Ascending aorta (tissue), 2 donors: ENCODE results near the gene RPL7L1. TPM values are rescaled to one million over a fixed set of nuclear protein-coding genes. Genes with fewer than 3 reads are reported as not detected.

Source experiments
- DNase-seq, 2 donors: peaks; one replicate each; pipeline ENCODE4 v3.0.0-alpha.2; 2019; ENCODE audit warnings: low spot score in 2 of 2
- H3K27ac ChIP-seq, 2 donors: fragments of 200-600 bp; sonication (generic); one replicate each; pipeline ENCODE4 v1.5.1; 2016 to 2017; ENCODE audit warnings: mild to moderate bottlenecking in 1 of 2
- H3K27me3 ChIP-seq: fragments of 200-600 bp; sonication (generic); one replicate; pipeline ENCODE4 v1.5.1; 2017
- H3K36me3 ChIP-seq, 2 donors: fragments of 200-600 bp; sonication (generic); one replicate each; pipeline ENCODE4 v1.5.1; 2016
- H3K4me1 ChIP-seq, 2 donors: fragments of 200-600 bp; sonication (generic); one replicate each; pipeline ENCODE4 v1.5.1; 2016 to 2017; ENCODE audit warnings: mild to moderate bottlenecking in 1 of 2
- H3K4me3 ChIP-seq, 2 donors: fragments of 200-600 bp; sonication (generic); one replicate each; pipeline ENCODE4 v1.5.1; 2016 to 2017; ENCODE audit warnings: mild to moderate bottlenecking in 1 of 2
- H3K9me3 ChIP-seq, 2 donors: fragments of 200-600 bp; sonication (generic); one replicate each; pipeline ENCODE4 v1.5.1; 2016
- intact Hi-C: fragments of 100-400 bp; cut with DNase I; formaldehyde crosslinking; loops from one replicate; pipeline ENCODE4 v1.15.1; 2023
- total RNA-seq: library from RNA; depleted of rRNA; stranded (reverse); fragments of >200 nt; gene quantifications from one replicate; pipeline ENCODE4 v1.1.0, GENCODE V29; 2016
- TF ChIP-seq, protein P1 (sequence below), 3 experiments: fragments of 200-600 bp in 2 of 3; fragments of 450-650 bp in 1 of 3; sonication (generic) in 2 of 3; IDR thresholded peaks; one replicate each; pipeline ENCODE4 v1.5.1; 2016 to 2019; ENCODE audit warnings: antibody characterized with exemption in 3 of 3, mild to moderate bottlenecking in 1 of 3, moderate library complexity in 1 of 3

Gene RPL7L1
- total RNA-seq, 1 donor from 2014 or later = 34.8 TPM

DNA sequence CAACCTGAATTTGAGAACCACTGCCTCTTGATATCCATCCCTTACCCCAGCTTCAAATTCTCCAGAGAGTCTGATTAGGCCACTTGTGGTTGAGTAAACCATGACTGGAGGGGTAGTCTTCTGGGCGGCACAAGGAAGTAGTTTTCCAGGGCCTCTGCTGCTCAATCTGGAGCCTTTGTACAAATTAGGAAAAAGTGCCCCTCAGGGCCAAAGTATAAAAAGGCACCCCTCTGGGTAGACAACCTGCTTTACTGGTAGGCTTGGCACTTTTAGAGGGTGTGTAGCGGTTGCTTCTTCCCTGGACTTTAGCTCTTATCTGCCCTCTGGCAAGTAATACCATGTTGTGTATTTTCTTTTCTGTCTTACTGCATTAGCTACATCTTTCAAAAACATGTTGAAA is 32.9 kb upstream of the RPL7L1 start:
- TF ChIP-seq, protein P1, sequence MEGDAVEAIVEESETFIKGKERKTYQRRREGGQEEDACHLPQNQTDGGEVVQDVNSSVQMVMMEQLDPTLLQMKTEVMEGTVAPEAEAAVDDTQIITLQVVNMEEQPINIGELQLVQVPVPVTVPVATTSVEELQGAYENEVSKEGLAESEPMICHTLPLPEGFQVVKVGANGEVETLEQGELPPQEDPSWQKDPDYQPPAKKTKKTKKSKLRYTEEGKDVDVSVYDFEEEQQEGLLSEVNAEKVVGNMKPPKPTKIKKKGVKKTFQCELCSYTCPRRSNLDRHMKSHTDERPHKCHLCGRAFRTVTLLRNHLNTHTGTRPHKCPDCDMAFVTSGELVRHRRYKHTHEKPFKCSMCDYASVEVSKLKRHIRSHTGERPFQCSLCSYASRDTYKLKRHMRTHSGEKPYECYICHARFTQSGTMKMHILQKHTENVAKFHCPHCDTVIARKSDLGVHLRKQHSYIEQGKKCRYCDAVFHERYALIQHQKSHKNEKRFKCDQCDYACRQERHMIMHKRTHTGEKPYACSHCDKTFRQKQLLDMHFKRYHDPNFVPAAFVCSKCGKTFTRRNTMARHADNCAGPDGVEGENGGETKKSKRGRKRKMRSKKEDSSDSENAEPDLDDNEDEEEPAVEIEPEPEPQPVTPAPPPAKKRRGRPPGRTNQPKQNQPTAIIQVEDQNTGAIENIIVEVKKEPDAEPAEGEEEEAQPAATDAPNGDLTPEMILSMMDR (IDR thresholded peaks at IDR 0.05) = no peak
- Histone ChIP-seq H3K9me3 (no peaks in the 10 kb centered on the region), H3K27me3 (no peaks in the 10 kb centered on the region), H3K4me3 (no peak overlapping the region), H3K27ac (no peak overlapping the region), H3K36me3 (peaks cover 4% of the 10 kb centered on the region in 2 donors), H3K4me1 (no peaks in the 10 kb centered on the region)
- no peak for DNase-seq
- intact Hi-C loops = no loop called here

DNA sequence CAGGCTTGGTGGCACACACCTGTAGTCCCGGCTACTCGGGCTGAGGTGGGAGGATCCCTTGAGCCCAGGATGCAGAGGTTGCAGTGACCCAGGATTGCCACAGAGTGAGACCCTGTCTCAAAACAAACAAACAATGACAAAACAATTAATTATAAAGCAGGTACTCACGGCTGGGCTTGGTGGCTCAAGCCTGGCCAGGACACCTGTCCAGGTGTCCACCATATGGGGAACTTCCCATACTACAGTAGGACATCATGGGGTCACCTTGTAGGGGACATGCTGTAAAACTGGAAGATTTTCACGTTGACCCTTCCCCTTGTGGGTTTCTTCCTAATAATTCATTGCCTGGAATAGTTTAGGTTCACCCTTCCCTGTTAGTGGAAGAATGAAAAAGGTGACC is 30.7 kb upstream of the RPL7L1 start:
- H3K36me3 ChIP-seq = peaks cover 18 to 26% of the 10 kb centered on the region in 2 donors
- intact Hi-C loops = no loop called here
- DNase-seq = no peak
- H3K27me3 ChIP-seq = no peaks in the 10 kb centered on the region
- no peaks in the 10 kb centered on the region for H3K9me3 ChIP-seq
- no peak overlapping the region for H3K4me3 ChIP-seq
- TF ChIP-seq, protein P1 (IDR thresholded peaks at IDR 0.05) = no peak
- H3K27ac ChIP-seq = no peak overlapping the region
- H3K4me1 ChIP-seq = no peaks in the 10 kb centered on the region

DNA sequence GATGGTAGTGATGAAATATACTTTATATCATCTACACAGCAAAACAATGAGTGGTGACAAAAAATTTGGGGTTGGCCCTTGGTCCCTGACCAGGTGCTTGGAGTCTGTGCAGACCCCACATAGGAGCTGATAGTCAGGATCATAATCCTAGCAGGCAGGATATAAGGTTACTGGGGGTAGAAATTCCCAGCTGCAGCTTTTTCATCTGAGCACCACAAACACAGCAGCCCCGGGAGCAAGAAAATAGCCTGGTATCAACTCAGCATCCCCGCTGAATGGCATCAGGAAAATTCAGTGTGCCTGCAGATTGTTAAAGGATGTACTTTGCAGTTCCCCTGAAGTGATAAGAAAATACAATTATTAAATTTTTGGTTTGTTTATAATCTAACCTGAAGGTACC is 27.8 kb upstream of the RPL7L1 start:
- TF ChIP-seq, protein P1 (IDR thresholded peaks at IDR 0.05) = no peak
- Histone ChIP-seq H3K27me3 (no peaks in the 10 kb centered on the region), H3K36me3 (peaks cover 38 to 49% of the 10 kb centered on the region in 2 donors), H3K27ac (no peak overlapping the region), H3K4me1 (no peaks in the 10 kb centered on the region), H3K4me3 (no peak overlapping the region), H3K9me3 (no peaks in the 10 kb centered on the region)
- intact Hi-C loops = no loop called here
- no peak for DNase-seq

DNA sequence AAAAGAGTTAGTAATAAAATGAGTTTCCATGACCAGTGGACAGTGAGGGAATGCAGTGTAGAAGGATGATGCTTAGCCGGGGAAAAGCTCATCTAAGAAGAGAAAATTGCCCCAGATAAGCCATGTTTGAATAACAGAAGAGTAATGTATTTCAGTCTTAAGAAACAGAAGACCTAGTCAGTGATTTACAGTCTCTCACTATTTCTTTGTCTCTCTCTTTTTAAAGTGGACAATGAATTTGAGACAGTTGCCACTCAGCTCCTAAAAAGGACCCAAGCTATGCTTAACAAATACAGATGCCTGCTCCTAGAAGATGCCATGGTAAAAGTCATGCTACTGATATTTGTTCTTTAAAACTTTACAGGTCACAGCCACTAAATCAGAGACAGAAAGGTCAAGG is 19.4 kb upstream of the RPL7L1 start:
- TF ChIP-seq, protein P1 (IDR thresholded peaks at IDR 0.05) = no peak
- H3K27me3 ChIP-seq = no peaks in the 10 kb centered on the region
- no peak for DNase-seq
- H3K27ac ChIP-seq = no peak overlapping the region
- H3K9me3 ChIP-seq = no peaks in the 10 kb centered on the region
- H3K36me3 ChIP-seq = peaks cover 78 to 92% of the 10 kb centered on the region in 2 donors
- peaks cover 3 to 11% of the 10 kb centered on the region in 2 donors for H3K4me1 ChIP-seq
- no peak overlapping the region for H3K4me3 ChIP-seq
- intact Hi-C loops = no loop called here

DNA sequence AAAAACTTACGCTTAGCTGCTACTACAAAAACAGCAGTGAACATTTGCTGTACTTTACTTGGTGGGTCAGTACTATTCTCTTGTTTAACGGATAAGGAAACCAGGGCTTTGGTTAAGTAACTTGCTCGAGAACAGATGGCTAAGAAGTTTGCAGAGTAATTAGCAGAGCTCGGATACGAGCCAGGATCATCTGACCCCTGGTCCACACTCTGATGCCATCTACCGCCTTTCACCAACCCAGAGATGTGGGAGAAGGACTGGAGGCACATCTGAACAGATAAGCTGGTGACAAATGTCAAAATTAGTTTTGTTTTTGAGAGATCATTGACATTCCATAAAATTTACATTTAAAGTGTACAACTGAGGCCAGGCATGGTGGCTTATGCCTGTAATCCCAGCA is 18.9 kb upstream of the RPL7L1 start:
- H3K27me3 ChIP-seq = no peaks in the 10 kb centered on the region
- H3K36me3 ChIP-seq = peaks cover 76 to 92% of the 10 kb centered on the region in 2 donors
- no peak overlapping the region for H3K4me3 ChIP-seq
- H3K4me1 ChIP-seq = peaks cover 4 to 14% of the 10 kb centered on the region in 2 donors
- intact Hi-C loops = no loop called here
- no peaks in the 10 kb centered on the region for H3K9me3 ChIP-seq
- DNase-seq = no peak
- TF ChIP-seq, protein P1 (IDR thresholded peaks at IDR 0.05) = no peak
- no peak overlapping the region for H3K27ac ChIP-seq

DNA sequence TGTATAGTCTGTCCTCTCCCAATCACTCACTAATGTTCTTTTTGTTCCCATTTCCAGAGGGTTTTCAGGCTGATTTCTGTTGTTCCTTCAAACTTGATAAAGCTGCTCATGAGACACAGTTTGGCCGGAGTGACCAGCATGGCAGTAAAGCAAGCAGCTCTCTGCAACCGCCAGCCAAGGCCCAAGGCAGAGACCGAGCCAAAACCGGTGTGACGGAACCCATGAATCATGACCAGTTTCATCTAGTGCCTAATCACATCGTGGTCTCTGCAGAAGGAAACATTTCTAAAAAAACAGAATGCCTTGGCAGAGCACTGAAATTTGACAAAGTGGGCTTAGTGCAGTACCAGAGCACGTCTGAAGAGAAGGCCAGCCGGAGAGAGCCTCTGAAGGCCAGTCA is 14.8 kb upstream of the RPL7L1 start:
- no peak overlapping the region for H3K4me3 ChIP-seq
- TF ChIP-seq, protein P1 (IDR thresholded peaks at IDR 0.05) = no peak
- H3K27ac ChIP-seq = peak overlapping the region; percentile 76 to 83
- H3K36me3 ChIP-seq = peaks cover 45 to 82% of the 10 kb centered on the region in 2 donors
- H3K27me3 ChIP-seq = no peaks in the 10 kb centered on the region
- peak; percentile 36 to 83 for DNase-seq
- intact Hi-C loops = no loop called here
- H3K4me1 ChIP-seq = peaks cover 4 to 14% of the 10 kb centered on the region in 2 donors
- H3K9me3 ChIP-seq = no peaks in the 10 kb centered on the region
